ENCODE results near the gene STX1B. TPM values are rescaled to one million over a fixed set of nuclear protein-coding genes. Genes with fewer than 3 reads are reported as not detected.
A peak's percentile ranks its signal among the peaks of the same experiment; 100 is the strongest.

Gene STX1B
- total RNA-seq, 4 donors from 2014 or later = 0.41 to 1.3 TPM; not detected in 2

GRCh38 chr16:30990105-30990504 is 20.3 kb downstream of the STX1B start:
- H3K27ac ChIP-seq = no peak overlapping the region
- H3K27me3 ChIP-seq = no peaks in the 10 kb centered on the region
- H3K36me3 ChIP-seq = no peaks in the 10 kb centered on the region
- TF ChIP-seq POLR2A (IDR thresholded peaks at IDR 0.05) = no peak
- TF ChIP-seq POLR2AphosphoS5 (IDR thresholded peaks at IDR 0.05) = no peak
- no peak for TF ChIP-seq EP300 (IDR thresholded peaks at IDR 0.05; ENCODE audit: low read depth)
- TF ChIP-seq CTCF (IDR thresholded peaks at IDR 0.05) = no peak
- intact Hi-C loops (cut with DNase I; ENCODE audit: low total_unique reads) (no loop called here), in situ Hi-C loops (cut with MboI; ENCODE audit: low pct_ligation_motif_present in 1 of 4, low pct_unique_long_range_greater_than_20kb in 1 of 4, low sequenced_read_pairs in 3 of 4) (loop anchor here (10.0 to 25.0 kb wide), 5 partner anchors 172 to 872 kb away; partner anchors contain the start of genes ZNF843 (in 3 of the 4), COX6A2 (in 2 of the 4), ZNF267 (in 2 of the 4) and ARMC5 (in 1 of the 4))
- H3K9me3 ChIP-seq = no peaks in the 10 kb centered on the region
- 70% methylated on average over 8 of the region's 12 CpGs; no CpG with 5 or more reads in 1 of the 2 donors for WGBS, 2 donors (ENCODE audit: low coverage in 1 of 2)
- no peak for DNase-seq
- H3K4me3 ChIP-seq = no peak overlapping the region
- peaks cover 9 to 12% (median 9%) of the 10 kb centered on the region in 4 donors for H3K4me1 ChIP-seq

GRCh38 chr16:30989469-30990047 is 20.9 kb downstream of the STX1B start:
- Histone ChIP-seq H3K4me3 (no peak overlapping the region), H3K9me3 (no peaks in the 10 kb centered on the region), H3K36me3 (no peaks in the 10 kb centered on the region), H3K27ac (no peak overlapping the region), H3K27me3 (no peaks in the 10 kb centered on the region), H3K4me1 (peaks cover 9 to 12% (median 10%) of the 10 kb centered on the region in 4 donors)
- TF ChIP-seq POLR2A (IDR thresholded peaks at IDR 0.05) = no peak
- no peak for TF ChIP-seq CTCF (IDR thresholded peaks at IDR 0.05)
- no peak for TF ChIP-seq EP300 (IDR thresholded peaks at IDR 0.05; ENCODE audit: low read depth)
- no peak for TF ChIP-seq POLR2AphosphoS5 (IDR thresholded peaks at IDR 0.05)
- DNase-seq = no peak
- intact Hi-C loops (cut with DNase I; ENCODE audit: low total_unique reads) = loop anchor here (5.0 kb wide), 1 partner anchor 153 kb away; no protein-coding TSS in a partner anchor
- in situ Hi-C loops (cut with MboI; ENCODE audit: low pct_ligation_motif_present in 1 of 4, low pct_unique_long_range_greater_than_20kb in 1 of 4, low sequenced_read_pairs in 3 of 4) = loop anchor here (10.0 to 25.0 kb wide), 7 partner anchors 105 to 875 kb away; partner anchors contain the start of genes ZNF843 (in 3 of the 4), COX6A2 (in 2 of the 4), ZNF267 (in 2 of the 4) and ARMC5 (in 1 of the 4)
- 79 to 81% methylated on average over 11 to 23 of the region's 23 CpGs for WGBS, 2 donors (ENCODE audit: low coverage in 1 of 2)

- no peak for TF ChIP-seq EP300 (IDR thresholded peaks at IDR 0.05; ENCODE audit: low read depth)
- in situ Hi-C loops (cut with MboI; ENCODE audit: low pct_ligation_motif_present in 1 of 4, low pct_unique_long_range_greater_than_20kb in 1 of 4, low sequenced_read_pairs in 3 of 4) = loop anchor here (10.0 to 25.0 kb wide), 6 partner anchors 107 to 877 kb away; partner anchors contain the start of genes COX6A2 (in 2 of the 4), ZNF267 (in 2 of the 4), ZNF843 (in 2 of the 4) and ARMC5 (in 1 of the 4)
- Histone ChIP-seq H3K4me3 (no peak overlapping the region), H3K27ac (no peak overlapping the region), H3K9me3 (no peaks in the 10 kb centered on the region), H3K36me3 (no peaks in the 10 kb centered on the region), H3K27me3 (no peaks in the 10 kb centered on the region), H3K4me1 (peaks cover 9 to 12% (median 10%) of the 10 kb centered on the region in 4 donors)
- intact Hi-C loops (cut with DNase I; ENCODE audit: low total_unique reads) = loop anchor here (5.0 kb wide), 1 partner anchor 155 kb away; no protein-coding TSS in a partner anchor
- 94% methylated on average over 30 of the region's 30 CpGs; no CpG with 5 or more reads in 1 of the 2 donors for WGBS, 2 donors (ENCODE audit: low coverage in 1 of 2)
- DNase-seq = no peak
These were observed 22.8 kb downstream of the STX1B start for GRCh38 chr16:30987581-30988190.

GRCh38 chr16:30986129-30986991 is 24.1 kb downstream of the STX1B start:
- no peaks in the 10 kb centered on the region for H3K27me3 ChIP-seq
- DNase-seq = no peak
- peak overlapping the region in 1 of 4 donors; percentile 68 for H3K27ac ChIP-seq
- in situ Hi-C loops (cut with MboI; ENCODE audit: low pct_ligation_motif_present in 1 of 4, low pct_unique_long_range_greater_than_20kb in 1 of 4, low sequenced_read_pairs in 3 of 4) (loop anchor here (10.0 to 25.0 kb wide), 6 partner anchors 108 to 878 kb away; partner anchors contain the start of genes COX6A2 (in 2 of the 4), ZNF267 (in 2 of the 4), ZNF843 (in 2 of the 4) and ARMC5 (in 1 of the 4)), intact Hi-C loops (cut with DNase I; ENCODE audit: low total_unique reads) (loop anchor here (5.0 kb wide), 1 partner anchor 156 kb away; no protein-coding TSS in a partner anchor)
- 91 to 100% methylated on average over 3 to 25 of the region's 29 CpGs for WGBS, 2 donors (ENCODE audit: low coverage in 1 of 2)
- H3K4me1 ChIP-seq = peaks cover 9 to 12% (median 10%) of the 10 kb centered on the region in 4 donors
- no peaks in the 10 kb centered on the region for H3K9me3 ChIP-seq
- H3K4me3 ChIP-seq = no peak overlapping the region
- H3K36me3 ChIP-seq = no peaks in the 10 kb centered on the region
- no peak for TF ChIP-seq EP300 (IDR thresholded peaks at IDR 0.05; ENCODE audit: low read depth)
- TF ChIP-seq POLR2AphosphoS5 (IDR thresholded peaks at IDR 0.05) = no peak
- no peak for TF ChIP-seq CTCF (IDR thresholded peaks at IDR 0.05)
- no peak for TF ChIP-seq POLR2A (IDR thresholded peaks at IDR 0.05)
